Measurements from ENCODE around the gene MYRF. TPM values are rescaled to one million over a fixed set of nuclear protein-coding genes. Genes with fewer than 3 reads are reported as not detected.
A peak's percentile ranks its signal among the peaks of the same experiment; 100 is the strongest.

Gene MYRF
- total and polyA plus RNA-seq, 2 of the 13 experiments (the other 11 are each of a cell fraction or from before 2014, with no cell fraction given): 10.2 to 25.9 TPM

DNA sequence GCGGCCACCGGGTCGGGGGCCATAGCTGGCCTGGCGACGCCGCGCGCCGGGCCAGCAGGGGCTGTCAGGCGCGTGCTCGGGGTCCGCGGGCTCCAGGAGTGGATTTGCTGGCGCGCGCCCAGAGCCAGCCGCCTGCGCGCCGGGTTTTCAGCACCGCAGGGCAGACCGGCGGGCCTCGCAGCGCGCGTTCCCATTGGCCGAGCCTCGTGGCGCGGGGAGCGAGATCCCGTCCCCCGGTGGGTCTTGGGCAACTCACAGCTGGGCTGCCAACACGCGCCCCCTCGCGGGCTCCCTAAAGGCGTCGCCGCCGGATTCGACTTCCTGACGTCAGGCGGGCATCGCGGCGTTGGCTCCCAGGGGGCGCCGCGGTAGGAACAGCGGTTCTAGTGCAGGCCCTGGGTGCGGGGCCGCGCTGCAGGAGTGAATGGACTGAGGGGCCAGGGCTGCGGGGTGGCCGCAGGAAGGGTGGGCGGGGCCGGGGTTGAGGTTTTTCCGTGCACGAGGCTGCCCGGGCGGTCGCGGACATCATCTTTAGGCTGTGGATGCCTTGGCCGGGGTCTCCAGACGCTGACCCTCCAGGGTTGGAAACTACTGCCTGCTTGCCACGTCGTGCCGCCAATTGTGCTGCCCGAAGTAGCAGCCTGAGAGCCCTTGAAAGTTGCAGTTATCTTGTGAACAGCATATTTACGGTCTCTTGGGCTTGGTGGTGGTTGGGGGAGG, 64.5 kb downstream of the MYRF start, which contains the start of gene FADS1 (continued):
- TF ChIP-seq, protein P1, sequence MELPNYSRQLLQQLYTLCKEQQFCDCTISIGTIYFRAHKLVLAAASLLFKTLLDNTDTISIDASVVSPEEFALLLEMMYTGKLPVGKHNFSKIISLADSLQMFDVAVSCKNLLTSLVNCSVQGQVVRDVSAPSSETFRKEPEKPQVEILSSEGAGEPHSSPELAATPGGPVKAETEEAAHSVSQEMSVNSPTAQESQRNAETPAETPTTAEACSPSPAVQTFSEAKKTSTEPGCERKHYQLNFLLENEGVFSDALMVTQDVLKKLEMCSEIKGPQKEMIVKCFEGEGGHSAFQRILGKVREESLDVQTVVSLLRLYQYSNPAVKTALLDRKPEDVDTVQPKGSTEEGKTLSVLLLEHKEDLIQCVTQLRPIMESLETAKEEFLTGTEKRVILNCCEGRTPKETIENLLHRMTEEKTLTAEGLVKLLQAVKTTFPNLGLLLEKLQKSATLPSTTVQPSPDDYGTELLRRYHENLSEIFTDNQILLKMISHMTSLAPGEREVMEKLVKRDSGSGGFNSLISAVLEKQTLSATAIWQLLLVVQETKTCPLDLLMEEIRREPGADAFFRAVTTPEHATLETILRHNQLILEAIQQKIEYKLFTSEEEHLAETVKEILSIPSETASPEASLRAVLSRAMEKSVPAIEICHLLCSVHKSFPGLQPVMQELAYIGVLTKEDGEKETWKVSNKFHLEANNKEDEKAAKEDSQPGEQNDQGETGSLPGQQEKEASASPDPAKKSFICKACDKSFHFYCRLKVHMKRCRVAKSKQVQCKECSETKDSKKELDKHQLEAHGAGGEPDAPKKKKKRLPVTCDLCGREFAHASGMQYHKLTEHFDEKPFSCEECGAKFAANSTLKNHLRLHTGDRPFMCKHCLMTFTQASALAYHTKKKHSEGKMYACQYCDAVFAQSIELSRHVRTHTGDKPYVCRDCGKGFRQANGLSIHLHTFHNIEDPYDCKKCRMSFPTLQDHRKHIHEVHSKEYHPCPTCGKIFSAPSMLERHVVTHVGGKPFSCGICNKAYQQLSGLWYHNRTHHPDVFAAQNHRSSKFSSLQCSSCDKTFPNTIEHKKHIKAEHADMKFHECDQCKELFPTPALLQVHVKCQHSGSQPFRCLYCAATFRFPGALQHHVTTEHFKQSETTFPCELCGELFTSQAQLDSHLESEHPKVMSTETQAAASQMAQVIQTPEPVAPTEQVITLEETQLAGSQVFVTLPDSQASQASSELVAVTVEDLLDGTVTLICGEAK (IDR thresholded peaks at IDR 0.05): no peak
- TF ChIP-seq, protein P1 (CRISPR knock-in tag; IDR thresholded peaks at IDR 0.05): peak; percentile 77; the same call in 1 of the 2 replicates
- TF ChIP-seq MIXL1 (CRISPR knock-in tag; IDR thresholded peaks at IDR 0.05): 0 out of 2 replicates have a peak, but pooled peaks have one; percentile 50
- peak; percentile 75 for TF ChIP-seq ELF1 (CRISPR knock-in tag; IDR thresholded peaks at IDR 0.05)
- TF ChIP-seq MED1 (CRISPR knock-in tag; IDR thresholded peaks at IDR 0.05): peak; percentile 90
- TF ChIP-seq, protein P2, sequence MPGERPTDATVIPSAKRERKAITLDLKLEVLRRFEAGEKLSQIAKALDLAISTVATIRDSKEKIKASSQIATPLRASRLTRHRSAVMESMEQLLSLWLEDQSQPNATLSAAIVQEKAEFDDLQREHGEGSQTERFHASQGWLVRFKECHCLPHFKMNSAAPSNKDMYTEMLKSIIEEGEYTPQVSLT (CRISPR knock-in tag; IDR thresholded peaks at IDR 0.05; ENCODE audit: borderline replicate concordance, low read depth): peak; percentile 40; the same call in 1 of the 2 replicates
- peak; percentile 69 for TF ChIP-seq SRSF1 (optimal IDR thresholded peaks at IDR 0.05; ENCODE audit: low read depth, low read length)
- TF ChIP-seq PTBP1 (IDR thresholded peaks at IDR 0.05; ENCODE audit: low read depth, low read length, poor library complexity, severe bottlenecking): peak; percentile 89
- TF ChIP-seq ATRX (CRISPR knock-in tag; IDR thresholded peaks at IDR 0.05; ENCODE audit: borderline replicate concordance): no peak
- TF ChIP-seq RBAK (CRISPR knock-in tag; IDR thresholded peaks at IDR 0.05): no peak
- TF ChIP-seq, protein P3, sequence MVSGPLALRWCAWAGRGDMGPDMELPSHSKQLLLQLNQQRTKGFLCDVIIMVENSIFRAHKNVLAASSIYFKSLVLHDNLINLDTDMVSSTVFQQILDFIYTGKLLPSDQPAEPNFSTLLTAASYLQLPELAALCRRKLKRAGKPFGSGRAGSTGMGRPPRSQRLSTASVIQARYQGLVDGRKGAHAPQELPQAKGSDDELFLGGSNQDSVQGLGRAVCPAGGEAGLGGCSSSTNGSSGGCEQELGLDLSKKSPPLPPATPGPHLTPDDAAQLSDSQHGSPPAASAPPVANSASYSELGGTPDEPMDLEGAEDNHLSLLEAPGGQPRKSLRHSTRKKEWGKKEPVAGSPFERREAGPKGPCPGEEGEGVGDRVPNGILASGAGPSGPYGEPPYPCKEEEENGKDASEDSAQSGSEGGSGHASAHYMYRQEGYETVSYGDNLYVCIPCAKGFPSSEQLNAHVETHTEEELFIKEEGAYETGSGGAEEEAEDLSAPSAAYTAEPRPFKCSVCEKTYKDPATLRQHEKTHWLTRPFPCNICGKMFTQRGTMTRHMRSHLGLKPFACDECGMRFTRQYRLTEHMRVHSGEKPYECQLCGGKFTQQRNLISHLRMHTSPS (CRISPR knock-in tag; IDR thresholded peaks at IDR 0.05; ENCODE audit: low read depth): peak; percentile 88
- TF ChIP-seq, protein P4, sequence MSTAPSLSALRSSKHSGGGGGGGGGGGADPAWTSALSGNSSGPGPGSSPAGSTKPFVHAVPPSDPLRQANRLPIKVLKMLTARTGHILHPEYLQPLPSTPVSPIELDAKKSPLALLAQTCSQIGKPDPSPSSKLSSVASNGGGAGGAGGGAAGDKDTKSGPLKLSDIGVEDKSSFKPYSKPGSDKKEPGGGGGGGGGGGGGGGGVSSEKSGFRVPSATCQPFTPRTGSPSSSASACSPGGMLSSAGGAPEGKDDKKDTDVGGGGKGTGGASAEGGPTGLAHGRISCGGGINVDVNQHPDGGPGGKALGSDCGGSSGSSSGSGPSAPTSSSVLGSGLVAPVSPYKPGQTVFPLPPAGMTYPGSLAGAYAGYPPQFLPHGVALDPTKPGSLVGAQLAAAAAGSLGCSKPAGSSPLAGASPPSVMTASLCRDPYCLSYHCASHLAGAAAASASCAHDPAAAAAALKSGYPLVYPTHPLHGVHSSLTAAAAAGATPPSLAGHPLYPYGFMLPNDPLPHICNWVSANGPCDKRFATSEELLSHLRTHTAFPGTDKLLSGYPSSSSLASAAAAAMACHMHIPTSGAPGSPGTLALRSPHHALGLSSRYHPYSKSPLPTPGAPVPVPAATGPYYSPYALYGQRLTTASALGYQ (CRISPR knock-in tag; IDR thresholded peaks at IDR 0.05): peak; percentile 42; the same call in 1 of the 2 replicates
- peak; percentile 96 for TF ChIP-seq ZIK1 (CRISPR knock-in tag; IDR thresholded peaks at IDR 0.05; ENCODE audit: borderline replicate concordance, low read depth)

Measured in HepG2 (cell line).